Thyroid gland (tissue), 4 donors: ENCODE data around the gene LEFTY2. TPM values are rescaled to one million over a fixed set of nuclear protein-coding genes. Genes with fewer than 3 reads are reported as not detected.
"Not testable (repeated sequence)": the region's sequence is repeated elsewhere in the genome, so short reads cannot be mapped to it uniquely, and the experiment has no call there.

Experiments
- DNase-seq, 2 donors: peaks; one replicate each; pipeline ENCODE4 v3.0.0-alpha.2; 2019
- H3K27ac ChIP-seq, 3 donors: fragments of 200-600 bp; sonication (generic); 1 replicate in 2 of 3; 2 replicates in 1 of 3; pipeline ENCODE4 v1.5.1; 2016 to 2019; ENCODE audit warnings: mild to moderate bottlenecking in 1 of 3, moderate library complexity in 1 of 3
- H3K27me3 ChIP-seq: fragments of 200-600 bp; sonication (generic); one replicate; pipeline ENCODE4 v1.5.1; 2019
- H3K36me3 ChIP-seq, 2 donors: fragments of 200-600 bp; sonication (generic); one replicate each; pipeline ENCODE4 v1.5.1; 2016 to 2019
- H3K4me1 ChIP-seq, 2 donors: fragments of 200-600 bp; sonication (generic); one replicate each; pipeline ENCODE4 v1.5.1; 2017 to 2019
- H3K4me3 ChIP-seq, 3 donors: fragments of 200-600 bp; sonication (generic); replicated peaks in 1 of 3; 1 replicate in 2 of 3; 2 replicates in 1 of 3; pipeline ENCODE4 v1.5.1; 2016; ENCODE audit warnings: mild to moderate bottlenecking in 1 of 3
- H3K9me3 ChIP-seq: fragments of 200-600 bp; sonication (generic); one replicate; pipeline ENCODE4 v1.5.1; 2017
- CTCF ChIP-seq, 6 experiments: fragments of 200-600 bp in 3 of 6; fragments of 450-650 bp in 3 of 6; sonication (generic) in 3 of 6; IDR thresholded peaks; one replicate each; pipeline ENCODE4 v1.5.1; 2016 to 2019; ENCODE audit warnings: antibody characterized with exemption in 6 of 6, mild to moderate bottlenecking in 2 of 6, inconsistent platforms in 1 of 6, moderate library complexity in 1 of 6
- POLR2A ChIP-seq, 2 donors: fragments of 450-650 bp; IDR thresholded peaks; one replicate each; pipeline ENCODE4 v1.6.1; 2017; ENCODE audit warnings: antibody characterized with exemption in 2 of 2, mild to moderate bottlenecking in 2 of 2, moderate library complexity in 1 of 2
- WGBS, 2 donors: methylation state at CpG; one replicate each; pipeline ENCODE4 v1.1.5; 2017; 5-methylcytosine and 5-hydroxymethylcytosine counted together
- intact Hi-C: fragments of 100-400 bp; cut with DNase I; formaldehyde crosslinking; loops from one replicate; pipeline ENCODE4 v1.15.1; 2023
- total RNA-seq, 4 donors: library from RNA; depleted of rRNA; stranded (reverse); fragments of >200 nt; gene quantifications; one replicate each; pipeline ENCODE4 v1.2.3, GENCODE V29; 2016

The LEFTY2 gene
- total RNA-seq, 4 donors from 2014 or later = 0.11 to 0.29 TPM; not detected in 2

GRCh38 chr1:225977937-225978748 is 37.1 kb upstream of the LEFTY2 start:
- Histone ChIP-seq H3K4me3 (no peak overlapping the region), H3K9me3 (no peaks in the 10 kb centered on the region), H3K27me3 (no peaks in the 10 kb centered on the region), H3K4me1 (no peaks in the 10 kb centered on the region), H3K36me3 (peaks cover 7 to 19% of the 10 kb centered on the region in 2 donors), H3K27ac (no peak overlapping the region)
- TF ChIP-seq CTCF (IDR thresholded peaks at IDR 0.05) (no peak), POLR2A (IDR thresholded peaks at IDR 0.05) (no peak)
- no peak for DNase-seq
- intact Hi-C loops = no loop called here
- WGBS, 2 donors = 88 to 91% methylated on average over 12 to 15 of the region's 15 CpGs

GRCh38 chr1:225975146-225975545 is 34.1 kb upstream of the LEFTY2 start:
- H3K4me1 ChIP-seq, H3K27ac ChIP-seq, H3K9me3 ChIP-seq, H3K27me3 ChIP-seq, H3K4me3 ChIP-seq, H3K36me3 ChIP-seq, DNase-seq: not testable (repeated sequence)
- 95 to 96% methylated on average over 12 of the region's 12 CpGs for WGBS, 2 donors
- intact Hi-C loops = loop anchor here (2.0 kb wide), 1 partner anchor 500 kb away; no protein-coding TSS in a partner anchor

- intact Hi-C loops = loop anchor here (2.0 to 5.0 kb wide), 2 partner anchors 52 to 500 kb away; partner anchors contain the start of gene PYCR2
Observed at GRCh38 chr1:225974454-225974853, 33.4 kb upstream of the LEFTY2 start.

GRCh38 chr1:225973158-225973557 is 32.1 kb upstream of the LEFTY2 start:
- Histone ChIP-seq H3K4me1 (no peaks in the 10 kb centered on the region), H3K27me3 (no peaks in the 10 kb centered on the region), H3K9me3 (no peaks in the 10 kb centered on the region), H3K27ac (no peak overlapping the region), H3K36me3 (no peaks in the 10 kb centered on the region), H3K4me3 (no peak overlapping the region)
- intact Hi-C loops = loop anchor here (5.0 kb wide), 1 partner anchor 51 kb away; the partner anchor contains the start of gene PYCR2
- DNase-seq = no peak
- 55 to 71% methylated on average over 5 of the region's 5 CpGs for WGBS, 2 donors
- TF ChIP-seq POLR2A (IDR thresholded peaks at IDR 0.05) = no peak
- TF ChIP-seq CTCF (IDR thresholded peaks at IDR 0.05) = no peak

More at GRCh38 chr1:225974454-225974853, 33.4 kb upstream of the LEFTY2 start:
- no peaks in the 10 kb centered on the region for H3K27me3 ChIP-seq
- no peak overlapping the region for H3K27ac ChIP-seq
- no peaks in the 10 kb centered on the region for H3K4me1 ChIP-seq
- no peak overlapping the region for H3K4me3 ChIP-seq
- TF ChIP-seq CTCF (IDR thresholded peaks at IDR 0.05) (no peak), POLR2A (IDR thresholded peaks at IDR 0.05) (no peak)
- DNase-seq = no peak
- H3K36me3 ChIP-seq = peaks cover 0 to 1% of the 10 kb centered on the region in 2 donors
- 93 to 96% methylated on average over 9 to 10 of the region's 10 CpGs for WGBS, 2 donors
- H3K9me3 ChIP-seq = no peaks in the 10 kb centered on the region

GRCh38 chr1:225972344-225973152 is 31.5 kb upstream of the LEFTY2 start:
- Histone ChIP-seq H3K9me3 (no peaks in the 10 kb centered on the region), H3K36me3 (no peaks in the 10 kb centered on the region), H3K27ac (no peak overlapping the region), H3K4me1 (no peaks in the 10 kb centered on the region), H3K4me3 (no peak overlapping the region), H3K27me3 (no peaks in the 10 kb centered on the region)
- no peak for TF ChIP-seq CTCF (IDR thresholded peaks at IDR 0.05)
- no peak for TF ChIP-seq POLR2A (IDR thresholded peaks at IDR 0.05)
- intact Hi-C loops = loop anchor here (5.0 kb wide), 1 partner anchor 50 kb away; the partner anchor contains the start of gene PYCR2
- DNase-seq = no peak
- 92 to 96% methylated on average over 11 to 15 of the region's 15 CpGs for WGBS, 2 donors

- not testable (repeated sequence) for H3K4me3 ChIP-seq, H3K36me3 ChIP-seq, H3K27me3 ChIP-seq, H3K4me1 ChIP-seq, H3K27ac ChIP-seq, H3K9me3 ChIP-seq, DNase-seq
- intact Hi-C loops = loop anchor here (5.0 kb wide), 1 partner anchor 48 kb away; the partner anchor contains the start of gene PYCR2
- WGBS, 2 donors = 92 to 94% methylated on average over 16 of the region's 16 CpGs
Observed at GRCh38 chr1:225970592-225971157, 29.7 kb upstream of the LEFTY2 start.

- intact Hi-C loops = loop anchor here (5.0 kb wide), 1 partner anchor 47 kb away; the partner anchor contains the start of gene PYCR2
- H3K9me3 ChIP-seq, DNase-seq, H3K36me3 ChIP-seq, H3K27ac ChIP-seq, H3K4me3 ChIP-seq, H3K27me3 ChIP-seq, H3K4me1 ChIP-seq: not testable (repeated sequence)
- WGBS, 2 donors = 100% methylated on average over 3 of the region's 28 CpGs; no CpG with 5 or more reads in 1 of the 2 donors
Observed at GRCh38 chr1:225969751-225970150, 28.7 kb upstream of the LEFTY2 start.
